ENCODE results near the gene DCDC2.

- no peak for TF ChIP-seq MAX (IDR thresholded peaks at IDR 0.05)
- no peak for TF ChIP-seq CTCF (IDR thresholded peaks at IDR 0.05; ENCODE audit: low read depth, low read length, missing input control)
- TF ChIP-seq TAF1 (conservative IDR thresholded peaks at IDR 0.05) = no peak
- no peak for TF ChIP-seq YY1 (IDR thresholded peaks at IDR 0.05)
Observed at GRCh38 chr6:24245275-24245674, 112.6 kb downstream of the DCDC2 start.

Measured in liver (tissue), 3 donors.